Stomach (tissue), 9 donors: ENCODE data around the gene SLC25A26. TPM values are rescaled to one million over a fixed set of nuclear protein-coding genes. Genes with fewer than 3 reads are reported as not detected.

Source experiments
- DNase-seq, 2 donors: peaks; one replicate each; pipeline versions ENCODE4 v3.0.0 to v3.0.0-alpha.2; 2013 to 2019
- H3K27ac ChIP-seq, 5 donors: fragments of 200-600 bp in 4 of 5; sonication (generic) in 4 of 5; one replicate each; pipeline ENCODE4 v1.5.1; 2013 to 2019; ENCODE audit warnings: mild to moderate bottlenecking in 1 of 5, moderate library complexity in 1 of 5
- H3K27me3 ChIP-seq, 3 donors: fragments of 200-600 bp; sonication (generic); one replicate each; pipeline ENCODE4 v1.5.1; 2017 to 2019; ENCODE audit warnings: mixed run types in 1 of 3
- H3K36me3 ChIP-seq, 4 donors: fragments of 200-600 bp; sonication (generic); 1 replicate in 3 of 4; 2 replicates in 1 of 4; pipeline ENCODE4 v1.5.1; 2016 to 2019
- H3K4me1 ChIP-seq, 4 donors: fragments of 200-600 bp; sonication (generic); one replicate each; pipeline ENCODE4 v1.5.1; 2016 to 2019
- H3K4me3 ChIP-seq, 4 donors: fragments of 200-600 bp; sonication (generic) in 3 of 4; one replicate each; pipeline ENCODE4 v1.5.1; 2016 to 2019; ENCODE audit warnings: mild to moderate bottlenecking in 1 of 4
- H3K9me3 ChIP-seq, 4 donors: fragments of 200-600 bp; sonication (generic); one replicate each; pipeline ENCODE4 v1.5.1; 2016 to 2019
- EP300 ChIP-seq: sonication (generic); formaldehyde crosslinking; IDR thresholded peaks from one replicate; pipeline ENCODE4 v1.6.1; 2017; ENCODE audit warnings: antibody characterized with exemption
- POLR2A ChIP-seq, 4 donors: fragments of 450-650 bp; IDR thresholded peaks; one replicate each; pipeline ENCODE4 v1.6.1; 2016; ENCODE audit warnings: antibody characterized with exemption in 4 of 4, control low read depth in 2 of 4, mild to moderate bottlenecking in 1 of 4, moderate library complexity in 1 of 4
- POLR2AphosphoS5 ChIP-seq, 3 donors: sonication (generic); formaldehyde crosslinking; IDR thresholded peaks; one replicate each; pipeline ENCODE4 v1.6.1; 2016; ENCODE audit warnings: antibody characterized with exemption in 3 of 3
- WGBS, 5 donors: extraction: QIAGEN DNeasy Blood & Tissue Kit in 3 of 5; methylation state at CpG; one replicate each; pipeline versions ENCODE4 v1.1.5 to v1.1.7; 2013 to 2018; 5-methylcytosine and 5-hydroxymethylcytosine counted together
- intact Hi-C: fragments of 100-400 bp; cut with DNase I; formaldehyde crosslinking; loops from one replicate; pipeline ENCODE4 v1.15.1; 2023; ENCODE audit warnings: low total_unique reads
- polyA plus RNA-seq, 3 donors: library from polyadenylated mRNA; stranded (reverse); fragments of 200-250 nt; gene quantifications; one replicate each; pipeline ENCODE4 v1.2.3, GENCODE V29; 2013
- total RNA-seq, 5 donors: library from RNA; depleted of rRNA; stranded (reverse); fragments of >200 nt; gene quantifications; one replicate each; pipeline versions ENCODE4 v1.1.0 to v1.2.3, GENCODE V29; 2014 to 2016
- TF ChIP-seq, protein P1 (sequence below), 7 experiments: fragments of 450-650 bp in 4 of 7; fragments of 200-600 bp in 3 of 7; sonication (generic) in 3 of 7; IDR thresholded peaks; one replicate each; pipeline ENCODE4 v1.5.1; 2016 to 2019; ENCODE audit warnings: antibody characterized with exemption in 7 of 7, control low read depth in 2 of 7, mild to moderate bottlenecking in 1 of 7
- donor health status: healthy with polysubstance abuse.
- donor health status: Bipolar disorder and iron deficiency.
- donor health status: healthy.

SLC25A26 gene
- total and polyA plus RNA-seq, 8 donors = 1.2 to 26.6 (median 14.1) TPM

DNA sequence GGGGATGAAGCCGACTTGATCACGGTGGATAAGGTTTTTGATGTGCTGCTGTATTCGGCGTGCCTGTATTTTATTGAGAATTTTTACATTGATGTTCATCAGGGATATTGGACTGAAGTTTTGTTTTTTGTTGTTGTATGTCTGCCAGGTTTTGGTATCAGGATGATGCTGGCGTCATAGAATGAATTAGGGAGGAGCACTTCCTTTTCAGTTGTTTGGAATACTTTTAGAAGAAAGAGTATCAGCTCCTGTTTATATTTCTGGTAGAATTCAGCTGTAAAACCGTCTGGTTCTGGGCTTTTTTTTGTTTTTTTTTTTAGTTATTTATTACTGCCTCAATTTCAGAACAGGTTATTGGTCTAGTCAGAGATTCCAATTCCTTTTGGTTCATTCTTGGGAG is 93.7 kb downstream of the SLC25A26 start:
- TF ChIP-seq EP300 (no peak), POLR2A (IDR thresholded peaks at IDR 0.05) (no peak), POLR2AphosphoS5 (IDR thresholded peaks at IDR 0.05) (no peak)
- TF ChIP-seq, protein P1, sequence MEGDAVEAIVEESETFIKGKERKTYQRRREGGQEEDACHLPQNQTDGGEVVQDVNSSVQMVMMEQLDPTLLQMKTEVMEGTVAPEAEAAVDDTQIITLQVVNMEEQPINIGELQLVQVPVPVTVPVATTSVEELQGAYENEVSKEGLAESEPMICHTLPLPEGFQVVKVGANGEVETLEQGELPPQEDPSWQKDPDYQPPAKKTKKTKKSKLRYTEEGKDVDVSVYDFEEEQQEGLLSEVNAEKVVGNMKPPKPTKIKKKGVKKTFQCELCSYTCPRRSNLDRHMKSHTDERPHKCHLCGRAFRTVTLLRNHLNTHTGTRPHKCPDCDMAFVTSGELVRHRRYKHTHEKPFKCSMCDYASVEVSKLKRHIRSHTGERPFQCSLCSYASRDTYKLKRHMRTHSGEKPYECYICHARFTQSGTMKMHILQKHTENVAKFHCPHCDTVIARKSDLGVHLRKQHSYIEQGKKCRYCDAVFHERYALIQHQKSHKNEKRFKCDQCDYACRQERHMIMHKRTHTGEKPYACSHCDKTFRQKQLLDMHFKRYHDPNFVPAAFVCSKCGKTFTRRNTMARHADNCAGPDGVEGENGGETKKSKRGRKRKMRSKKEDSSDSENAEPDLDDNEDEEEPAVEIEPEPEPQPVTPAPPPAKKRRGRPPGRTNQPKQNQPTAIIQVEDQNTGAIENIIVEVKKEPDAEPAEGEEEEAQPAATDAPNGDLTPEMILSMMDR (IDR thresholded peaks at IDR 0.05) = no peak
- H3K9me3 ChIP-seq = peaks cover 0 to 7% (median 0%) of the 10 kb centered on the region in 4 donors
- no peak for DNase-seq
- no peaks in the 10 kb centered on the region for H3K27me3 ChIP-seq
- intact Hi-C loops = no loop called here
- no peak overlapping the region for H3K27ac ChIP-seq
- H3K4me1 ChIP-seq = no peaks in the 10 kb centered on the region
- 73 to 86% (median 82%) methylated on average over 6 of the region's 6 CpGs for WGBS, 5 donors
- no peaks in the 10 kb centered on the region for H3K36me3 ChIP-seq
- no peak overlapping the region for H3K4me3 ChIP-seq

DNA sequence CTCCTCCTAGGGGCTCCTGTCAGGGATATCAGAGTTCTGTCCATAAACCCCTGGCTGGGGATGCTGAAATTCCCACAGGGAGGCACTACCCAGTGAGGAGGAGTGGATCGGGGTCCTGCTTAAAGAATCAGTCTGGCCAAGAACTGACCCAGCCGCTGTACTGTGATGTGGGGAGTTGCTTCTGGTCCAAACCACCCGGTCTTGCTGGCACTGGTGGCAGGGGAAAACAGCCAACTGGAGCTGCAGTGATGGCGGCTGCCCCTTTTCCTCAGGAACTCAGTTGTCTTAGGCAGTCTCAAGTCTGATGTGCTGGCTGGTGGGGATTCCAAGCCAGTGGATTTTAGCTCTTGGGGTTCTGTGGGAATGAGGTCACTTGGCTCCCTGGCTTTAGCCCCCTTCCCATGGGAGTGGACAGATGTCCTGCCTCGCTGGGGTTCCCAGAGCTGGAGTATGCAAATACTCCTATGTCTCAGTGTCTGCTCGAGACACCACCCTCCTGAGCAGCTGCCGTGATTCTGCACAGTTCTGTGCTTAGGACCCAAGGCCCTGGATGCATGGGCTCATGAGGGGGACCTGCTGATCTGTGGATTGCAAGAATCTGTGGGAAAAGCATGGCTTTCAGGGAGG is 97.1 kb downstream of the SLC25A26 start:
- H3K36me3 ChIP-seq = no peaks in the 10 kb centered on the region
- H3K27me3 ChIP-seq = no peaks in the 10 kb centered on the region
- no peak for DNase-seq
- no peak overlapping the region for H3K27ac ChIP-seq
- H3K9me3 ChIP-seq = peaks cover 0 to under 1% (median 0%) of the 10 kb centered on the region in 4 donors
- intact Hi-C loops = no loop called here
- WGBS, 5 donors = 86 to 92% (median 89%) methylated on average over 6 to 7 of the region's 7 CpGs
- no peak overlapping the region for H3K4me3 ChIP-seq
- peaks cover 0 to 5% (median 0%) of the 10 kb centered on the region in 4 donors for H3K4me1 ChIP-seq
- TF ChIP-seq, protein P1 (IDR thresholded peaks at IDR 0.05) = no peak

DNA sequence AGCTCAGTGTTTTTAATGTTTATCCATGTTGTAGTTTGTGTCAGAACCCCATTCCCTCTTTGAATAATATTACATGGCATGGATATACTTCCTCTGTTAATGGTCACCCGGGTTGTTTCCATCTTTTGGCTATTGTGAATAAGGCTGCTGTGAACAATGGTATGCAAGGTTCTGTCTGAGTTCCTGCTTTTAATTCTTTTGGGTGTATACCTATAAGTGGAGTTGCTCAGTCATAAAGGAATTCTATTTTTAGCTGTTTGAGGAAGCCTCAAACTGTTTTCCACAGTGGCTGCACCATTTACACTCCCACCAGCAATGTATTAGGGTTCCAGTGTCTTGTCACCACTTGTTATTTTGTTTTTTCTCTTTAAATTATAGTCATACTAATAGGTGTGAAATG is 99.6 kb downstream of the SLC25A26 start:
- no peaks in the 10 kb centered on the region for H3K36me3 ChIP-seq
- intact Hi-C loops = no loop called here
- no peak for DNase-seq
- TF ChIP-seq POLR2AphosphoS5 (IDR thresholded peaks at IDR 0.05) (no peak), EP300 (no peak), POLR2A (IDR thresholded peaks at IDR 0.05) (no peak)
- TF ChIP-seq, protein P1 (IDR thresholded peaks at IDR 0.05) = no peak
- H3K9me3 ChIP-seq = peaks cover 0 to 9% (median 0%) of the 10 kb centered on the region in 4 donors
- H3K27me3 ChIP-seq = no peaks in the 10 kb centered on the region
- WGBS, 5 donors = 55 to 85% (median 80%) methylated on average over 1 of the region's 1 CpG
- H3K27ac ChIP-seq = no peak overlapping the region
- H3K4me1 ChIP-seq = peaks cover 0 to 5% (median 0%) of the 10 kb centered on the region in 4 donors
- H3K4me3 ChIP-seq = no peak overlapping the region

DNA sequence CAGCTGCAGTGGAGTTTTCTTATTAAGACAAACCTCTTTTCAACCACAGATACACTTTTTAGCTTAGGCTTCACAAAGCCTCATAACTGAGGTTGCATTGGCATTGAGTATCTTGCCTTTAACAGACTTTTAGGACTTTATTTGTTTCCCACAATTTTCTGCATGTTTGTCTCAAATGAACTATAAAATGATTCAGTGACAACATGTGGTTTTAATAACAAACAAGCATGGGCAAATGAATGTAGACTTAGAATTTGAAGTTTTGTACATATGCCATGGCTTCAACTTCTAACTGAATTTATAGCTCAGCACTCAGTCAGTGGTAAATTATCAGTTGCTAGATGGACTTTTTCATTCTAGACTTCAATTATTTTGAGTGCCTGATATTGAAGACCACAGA is 101.6 kb downstream of the SLC25A26 start:
- Histone ChIP-seq H3K9me3 (peaks cover 0 to 9% (median 0%) of the 10 kb centered on the region in 4 donors), H3K4me3 (no peak overlapping the region), H3K4me1 (peaks cover 0 to 5% (median 0%) of the 10 kb centered on the region in 4 donors), H3K27me3 (no peaks in the 10 kb centered on the region), H3K36me3 (no peaks in the 10 kb centered on the region), H3K27ac (no peak overlapping the region)
- DNase-seq = no peak
- intact Hi-C loops = no loop called here
- no peak for TF ChIP-seq POLR2A (IDR thresholded peaks at IDR 0.05)
- TF ChIP-seq, protein P1 (IDR thresholded peaks at IDR 0.05) = no peak
- TF ChIP-seq POLR2AphosphoS5 (IDR thresholded peaks at IDR 0.05) = no peak
- TF ChIP-seq EP300 = no peak
